HepG2 (cell line): ENCODE data around the gene CACNA1F. TPM values are rescaled to one million over a fixed set of nuclear protein-coding genes. Genes with fewer than 3 reads are reported as not detected.

Experiments
- ARNTL ChIP-seq: sonication (generic); formaldehyde crosslinking; IDR thresholded peaks from 2 replicates; pipeline ENCODE4 v1.4.0; 2020; ENCODE audit warnings: mild to moderate bottlenecking, missing genetic modification reagents
- IRF9 ChIP-seq: sonication (generic); formaldehyde crosslinking; IDR thresholded peaks from 2 replicates; pipeline ENCODE4 v1.8.0; 2022; ENCODE audit warnings: missing genetic modification reagents, mild to moderate bottlenecking, borderline replicate concordance
- RARG ChIP-seq: sonication (generic); formaldehyde crosslinking; IDR thresholded peaks from 2 replicates; pipeline ENCODE4 v1.4.0; 2020; ENCODE audit warnings: low read depth, mild to moderate bottlenecking, missing genetic modification reagents
- YEATS4 ChIP-seq: sonication (generic); formaldehyde crosslinking; IDR thresholded peaks from 2 replicates; pipeline ENCODE4 v1.4.0; 2020; ENCODE audit warnings: missing genetic modification reagents, borderline replicate concordance
- ZBTB42 ChIP-seq: sonication (generic); formaldehyde crosslinking; IDR thresholded peaks from 2 replicates; pipeline ENCODE4 v1.5.0; 2020; ENCODE audit warnings: mild to moderate bottlenecking, missing genetic modification reagents
- ZEB1 ChIP-seq: IDR thresholded peaks from 2 replicates; pipeline ENCODE4 v1.6.1; 2012; ENCODE audit warnings: mild to moderate bottlenecking, low read depth, inconsistent platforms; ENCODE audit not compliant: insufficient replicate concordance
- ZFP62 ChIP-seq: sonication (generic); formaldehyde crosslinking; IDR thresholded peaks from 2 replicates; pipeline ENCODE4 v1.4.0; 2020; ENCODE audit warnings: missing genetic modification reagents
- ZNF296 ChIP-seq: sonication (generic); formaldehyde crosslinking; conservative IDR thresholded peaks from 2 replicates; pipeline ENCODE4 v1.5.0; 2020; ENCODE audit warnings: mild to moderate bottlenecking, missing genetic modification reagents
- ZNF710 ChIP-seq: sonication (generic); formaldehyde crosslinking; IDR thresholded peaks from 2 replicates; pipeline ENCODE4 v1.5.0; 2020; ENCODE audit warnings: mild to moderate bottlenecking, missing genetic modification reagents, borderline replicate concordance
- ZNF766 ChIP-seq: sonication (generic); formaldehyde crosslinking; IDR thresholded peaks from 2 replicates; pipeline ENCODE4 v1.5.0; 2020; ENCODE audit warnings: missing genetic modification reagents, borderline replicate concordance
- polyA plus RNA-seq, 8 experiments: library from polyadenylated mRNA; depleted of rRNA in 3 of 8; stranded (reverse) in 7 of 8; unstranded in 1 of 8; fragments of >200 nt; fragmentation: Illumina TruSeq in 4 of 8; extraction: Trizol in 4 of 8; gene quantifications; 2 replicates each; pipeline versions ENCODE4 v1.2.1 to v1.2.3, GENCODE V29; 2011 to 2016; ENCODE audit warnings: low read depth in 4 of 8, missing spikeins in 1 of 8, mixed read lengths in 1 of 8; ENCODE audit not compliant: insufficient read depth in 1 of 8
- total RNA-seq, 5 experiments: library from RNA; depleted of rRNA; stranded (reverse); fragments of >200 nt; fragmentation: Illumina TruSeq; extraction: Trizol; gene quantifications; 2 replicates each; pipeline ENCODE4 v1.2.3, GENCODE V29; 2016; ENCODE audit warnings: low read depth in 1 of 5
- TF ChIP-seq, protein P1 (sequence below): sonication (generic); formaldehyde crosslinking; IDR thresholded peaks from 2 replicates; pipeline ENCODE4 v1.4.0; 2020; ENCODE audit warnings: mild to moderate bottlenecking, low read depth, missing genetic modification reagents

The CACNA1F gene
- total and polyA plus RNA-seq, 2 of the 13 experiments (the other 11 are each of a cell fraction or from before 2014, with no cell fraction given) = 0.03 TPM; not detected in 1

DNA sequence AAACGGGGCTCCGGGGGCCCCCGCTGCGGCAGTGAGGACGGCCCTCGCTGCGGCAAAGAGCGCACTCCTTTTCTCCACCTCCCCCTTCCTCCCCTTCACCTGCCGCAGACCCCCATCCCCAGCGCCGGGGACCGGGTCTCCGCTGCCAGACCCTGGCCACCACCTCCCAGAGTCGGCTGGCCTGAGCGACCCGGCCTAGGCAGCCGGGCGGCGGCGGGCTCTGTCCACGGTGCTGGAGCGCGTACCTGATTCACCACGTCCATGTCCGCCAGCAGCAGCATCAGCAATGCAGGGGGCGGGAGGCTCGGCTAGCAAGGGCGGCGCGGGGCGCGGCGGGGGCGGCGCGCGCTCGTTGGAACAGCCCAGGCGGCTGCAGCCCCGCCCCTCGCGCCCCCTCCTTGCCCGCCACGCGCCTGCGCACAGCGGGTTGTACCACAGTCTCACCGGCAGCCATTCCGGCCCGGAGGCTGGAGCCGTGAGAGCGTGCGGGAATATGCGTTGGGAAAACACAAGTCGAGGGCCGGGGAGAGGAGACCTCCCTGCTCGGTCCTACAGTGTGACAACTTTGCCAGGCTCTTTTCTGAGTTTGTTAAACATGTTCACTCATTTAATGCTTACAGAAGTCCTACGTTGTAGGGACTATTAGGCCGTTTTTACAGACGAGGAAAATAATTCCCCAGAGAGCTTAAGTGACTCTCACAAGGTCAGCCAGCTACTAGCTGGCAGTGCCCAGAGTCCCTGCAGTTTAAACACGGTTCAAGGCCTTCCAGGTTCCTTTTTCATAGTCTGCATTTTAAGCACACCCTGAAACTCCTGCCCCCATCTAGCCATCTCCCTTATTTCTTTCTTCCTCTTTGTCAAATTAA lies 33.0 kb downstream of the CACNA1F start, which contains the start of gene SYP (continued):
- TF ChIP-seq YEATS4 (CRISPR knock-in tag) (peak; percentile 77; the same call in 1 of the 2 replicates), ZFP62 (no peak), ZBTB42 (CRISPR knock-in tag) (no peak), ZNF296 (CRISPR knock-in tag) (no peak; the same call in 1 of the 2 replicates), IRF9 (CRISPR knock-in tag) (peak; percentile 53; the same call in 1 of the 2 replicates), ZEB1 (no peak), ARNTL (CRISPR knock-in tag) (no peak), ZNF710 (CRISPR knock-in tag) (no peak; the same call in 1 of the 2 replicates), ZNF766 (CRISPR knock-in tag) (peak; percentile 80), RARG (CRISPR knock-in tag) (0 out of 2 replicates have a peak, but pooled peaks have one; percentile 39)
- TF ChIP-seq, protein P1, sequence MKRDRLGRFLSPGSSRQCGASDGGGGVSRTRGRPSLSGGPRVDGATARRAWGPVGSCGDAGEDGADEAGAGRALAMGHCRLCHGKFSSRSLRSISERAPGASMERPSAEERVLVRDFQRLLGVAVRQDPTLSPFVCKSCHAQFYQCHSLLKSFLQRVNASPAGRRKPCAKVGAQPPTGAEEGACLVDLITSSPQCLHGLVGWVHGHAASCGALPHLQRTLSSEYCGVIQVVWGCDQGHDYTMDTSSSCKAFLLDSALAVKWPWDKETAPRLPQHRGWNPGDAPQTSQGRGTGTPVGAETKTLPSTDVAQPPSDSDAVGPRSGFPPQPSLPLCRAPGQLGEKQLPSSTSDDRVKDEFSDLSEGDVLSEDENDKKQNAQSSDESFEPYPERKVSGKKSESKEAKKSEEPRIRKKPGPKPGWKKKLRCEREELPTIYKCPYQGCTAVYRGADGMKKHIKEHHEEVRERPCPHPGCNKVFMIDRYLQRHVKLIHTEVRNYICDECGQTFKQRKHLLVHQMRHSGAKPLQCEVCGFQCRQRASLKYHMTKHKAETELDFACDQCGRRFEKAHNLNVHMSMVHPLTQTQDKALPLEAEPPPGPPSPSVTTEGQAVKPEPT (CRISPR knock-in tag) = peak; percentile 74; the same call in 1 of the 2 replicates
